Tibial artery (tissue), 4 donors: ENCODE data around the gene TRPV5.
A peak's percentile ranks its signal among the peaks of the same experiment; 100 is the strongest.

Experiments
- DNase-seq, 2 donors: peaks; one replicate each; pipeline ENCODE4 v3.0.0-alpha.2; 2019
- H3K27ac ChIP-seq, 2 donors: fragments of 200-600 bp; sonication (generic) in 1 of 2; 1 replicate in 1 of 2; 2 replicates in 1 of 2; pipeline ENCODE4 v1.5.1; 2018 to 2019; ENCODE audit warnings: mild to moderate bottlenecking in 1 of 2
- H3K27me3 ChIP-seq, 2 donors: fragments of 200-600 bp; sonication (generic) in 1 of 2; one replicate each; pipeline versions ENCODE4 v1.5.1 to v1.6.0; 2016 to 2019
- H3K36me3 ChIP-seq, 3 donors: fragments of 200-600 bp; sonication (generic) in 2 of 3; one replicate each; pipeline ENCODE4 v1.5.1; 2016 to 2019; ENCODE audit warnings: mild to moderate bottlenecking in 2 of 3
- H3K4me1 ChIP-seq, 4 donors: fragments of 200-600 bp; sonication (generic) in 2 of 4; 1 replicate in 3 of 4; 2 replicates in 1 of 4; pipeline ENCODE4 v1.5.1; 2016 to 2019
- H3K4me3 ChIP-seq, 2 donors: fragments of 200-600 bp; sonication (generic) in 1 of 2; 1 replicate in 1 of 2; 2 replicates in 1 of 2; pipeline ENCODE4 v1.5.1; 2018 to 2019; ENCODE audit warnings: mild to moderate bottlenecking in 2 of 2
- H3K9me3 ChIP-seq, 3 donors: fragments of 200-600 bp; sonication (generic) in 1 of 3; one replicate each; pipeline ENCODE4 v1.5.1; 2016 to 2019
- intact Hi-C: fragments of 100-400 bp; cut with DNase I; formaldehyde crosslinking; loops from one replicate; pipeline ENCODE4 v1.15.0; 2023; ENCODE audit warnings: low total_unique reads
- TF ChIP-seq, protein P1 (sequence below), 2 experiments: fragments of 200-600 bp in 1 of 2; fragments of 450-650 bp in 1 of 2; IDR thresholded peaks; one replicate each; pipeline ENCODE4 v1.5.1; 2017 to 2019; ENCODE audit warnings: antibody characterized with exemption in 2 of 2, mild to moderate bottlenecking in 1 of 2, moderate library complexity in 1 of 2

The TRPV5 gene

GRCh38 chr7:142866361-142867096 lies 67.0 kb downstream of the TRPV5 start:
- no peak overlapping the region for H3K27ac ChIP-seq
- intact Hi-C loops, result loop anchor here (10.0 kb wide), 1 partner anchor 358 kb away; the partner anchor contains the start of gene TAS2R40
- DNase-seq, result no peak
- H3K9me3 ChIP-seq, result no peaks in the 10 kb centered on the region
- H3K4me3 ChIP-seq, result no peak overlapping the region
- TF ChIP-seq, protein P1, sequence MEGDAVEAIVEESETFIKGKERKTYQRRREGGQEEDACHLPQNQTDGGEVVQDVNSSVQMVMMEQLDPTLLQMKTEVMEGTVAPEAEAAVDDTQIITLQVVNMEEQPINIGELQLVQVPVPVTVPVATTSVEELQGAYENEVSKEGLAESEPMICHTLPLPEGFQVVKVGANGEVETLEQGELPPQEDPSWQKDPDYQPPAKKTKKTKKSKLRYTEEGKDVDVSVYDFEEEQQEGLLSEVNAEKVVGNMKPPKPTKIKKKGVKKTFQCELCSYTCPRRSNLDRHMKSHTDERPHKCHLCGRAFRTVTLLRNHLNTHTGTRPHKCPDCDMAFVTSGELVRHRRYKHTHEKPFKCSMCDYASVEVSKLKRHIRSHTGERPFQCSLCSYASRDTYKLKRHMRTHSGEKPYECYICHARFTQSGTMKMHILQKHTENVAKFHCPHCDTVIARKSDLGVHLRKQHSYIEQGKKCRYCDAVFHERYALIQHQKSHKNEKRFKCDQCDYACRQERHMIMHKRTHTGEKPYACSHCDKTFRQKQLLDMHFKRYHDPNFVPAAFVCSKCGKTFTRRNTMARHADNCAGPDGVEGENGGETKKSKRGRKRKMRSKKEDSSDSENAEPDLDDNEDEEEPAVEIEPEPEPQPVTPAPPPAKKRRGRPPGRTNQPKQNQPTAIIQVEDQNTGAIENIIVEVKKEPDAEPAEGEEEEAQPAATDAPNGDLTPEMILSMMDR (IDR thresholded peaks at IDR 0.05), result peak; percentile 48 to 53
- H3K27me3 ChIP-seq, result no peaks in the 10 kb centered on the region
- no peaks in the 10 kb centered on the region for H3K4me1 ChIP-seq
- H3K36me3 ChIP-seq, result peaks cover 17 to 82% (median 48%) of the 10 kb centered on the region in 3 donors

DNA sequence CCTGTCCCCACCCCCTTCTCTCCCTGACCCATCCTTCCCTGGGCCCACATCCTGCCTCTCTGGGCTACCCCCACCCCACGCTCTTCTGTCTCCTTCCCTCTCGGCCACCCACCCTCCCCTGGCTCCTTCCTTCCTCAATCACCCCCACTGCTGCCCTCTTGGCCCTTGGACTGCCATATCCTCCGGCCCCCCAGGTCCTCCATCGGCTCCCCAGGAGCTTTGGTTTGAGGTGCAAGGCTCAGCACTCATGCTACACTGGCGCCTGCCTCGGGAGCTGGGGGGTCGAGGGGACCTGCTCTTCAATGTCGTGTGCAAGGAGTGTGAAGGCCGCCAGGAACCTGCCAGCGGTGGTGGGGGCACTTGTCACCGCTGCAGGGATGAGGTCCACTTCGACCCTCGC lies 67.8 kb downstream of the TRPV5 start:
- TF ChIP-seq, protein P1 (IDR thresholded peaks at IDR 0.05), result no peak
- H3K27me3 ChIP-seq, result no peaks in the 10 kb centered on the region
- DNase-seq, result no peak
- no peaks in the 10 kb centered on the region for H3K9me3 ChIP-seq
- intact Hi-C loops, result loop anchor here (10.0 kb wide), 1 partner anchor 359 kb away; the partner anchor contains the start of gene TAS2R40
- H3K36me3 ChIP-seq, result peaks cover 19 to 81% (median 46%) of the 10 kb centered on the region in 3 donors
- no peaks in the 10 kb centered on the region for H3K4me1 ChIP-seq
- H3K4me3 ChIP-seq, result no peak overlapping the region
- no peak overlapping the region for H3K27ac ChIP-seq

GRCh38 chr7:142864980-142865747 lies 68.4 kb downstream of the TRPV5 start:
- no peak overlapping the region for H3K27ac ChIP-seq
- intact Hi-C loops, result loop anchor here (10.0 kb wide), 1 partner anchor 360 kb away; the partner anchor contains the start of gene TAS2R40
- H3K4me3 ChIP-seq, result no peak overlapping the region
- H3K36me3 ChIP-seq, result peaks cover 19 to 75% (median 40%) of the 10 kb centered on the region in 3 donors
- TF ChIP-seq, protein P1 (IDR thresholded peaks at IDR 0.05), result no peak
- no peaks in the 10 kb centered on the region for H3K27me3 ChIP-seq
- H3K9me3 ChIP-seq, result no peaks in the 10 kb centered on the region
- no peak for DNase-seq
- no peaks in the 10 kb centered on the region for H3K4me1 ChIP-seq

DNA sequence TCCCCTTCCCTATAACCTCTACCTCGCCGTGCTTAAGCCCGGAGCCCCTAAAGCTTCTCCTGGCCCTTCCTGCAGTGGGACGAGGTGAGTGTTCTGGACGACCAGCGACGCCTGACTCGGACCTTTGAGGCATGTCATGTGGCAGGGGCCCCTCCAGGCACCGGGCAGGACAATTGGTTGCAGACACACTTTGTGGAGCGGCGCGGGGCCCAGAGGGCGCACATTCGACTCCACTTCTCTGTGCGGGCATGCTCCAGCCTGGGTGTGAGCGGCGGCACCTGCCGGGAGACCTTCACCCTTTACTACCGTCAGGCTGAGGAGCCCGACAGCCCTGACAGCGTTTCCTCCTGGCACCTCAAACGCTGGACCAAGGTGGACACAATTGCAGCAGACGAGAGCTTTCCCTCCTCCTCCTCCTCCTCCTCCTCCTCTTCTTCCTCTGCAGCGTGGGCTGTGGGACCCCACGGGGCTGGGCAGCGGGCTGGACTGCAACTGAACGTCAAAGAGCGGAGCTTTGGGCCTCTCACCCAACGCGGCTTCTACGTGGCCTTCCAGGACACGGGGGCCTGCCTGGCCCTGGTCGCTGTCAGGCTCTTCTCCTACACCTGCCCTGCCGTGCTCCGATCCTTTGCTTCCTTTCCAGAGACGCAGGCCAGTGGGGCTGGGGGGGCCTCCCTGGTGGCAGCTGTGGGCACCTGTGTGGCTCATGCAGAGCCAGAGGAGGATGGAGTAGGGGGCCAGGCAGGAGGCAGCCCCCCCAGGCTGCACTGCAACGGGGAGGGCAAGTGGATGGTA lies 69.5 kb downstream of the TRPV5 start:
- no peaks in the 10 kb centered on the region for H3K27me3 ChIP-seq
- H3K27ac ChIP-seq, result no peak overlapping the region
- H3K9me3 ChIP-seq, result no peaks in the 10 kb centered on the region
- intact Hi-C loops, result loop anchor here (10.0 kb wide), 1 partner anchor 361 kb away; the partner anchor contains the start of gene TAS2R40
- no peak overlapping the region for H3K4me3 ChIP-seq
- no peak for DNase-seq
- H3K36me3 ChIP-seq, result peaks cover 19 to 64% (median 36%) of the 10 kb centered on the region in 3 donors
- TF ChIP-seq, protein P1 (IDR thresholded peaks at IDR 0.05), result no peak
- no peaks in the 10 kb centered on the region for H3K4me1 ChIP-seq

GRCh38 chr7:142862786-142863400 lies 70.7 kb downstream of the TRPV5 start:
- H3K27me3 ChIP-seq, result no peaks in the 10 kb centered on the region
- H3K36me3 ChIP-seq, result peaks cover 19 to 52% (median 27%) of the 10 kb centered on the region in 3 donors
- intact Hi-C loops, result loop anchor here (10.0 kb wide), 1 partner anchor 362 kb away; the partner anchor contains the start of gene TAS2R40
- H3K4me1 ChIP-seq, result no peaks in the 10 kb centered on the region
- no peak overlapping the region for H3K27ac ChIP-seq
- TF ChIP-seq, protein P1 (IDR thresholded peaks at IDR 0.05), result no peak
- no peak overlapping the region for H3K4me3 ChIP-seq
- H3K9me3 ChIP-seq, result no peaks in the 10 kb centered on the region
- no peak for DNase-seq
